H1 (cell line): Measurements from ENCODE around the gene INPP5A.

Source experiments
- CEBPB ChIP-seq: IDR thresholded peaks from 2 replicates; pipeline ENCODE4 v1.6.1; 2012; ENCODE audit warnings: low read depth, low read length
- EP300 ChIP-seq, 2 experiments: IDR thresholded peaks; 1 replicate in 1 of 2; 2 replicates in 1 of 2; pipeline ENCODE4 v1.6.1; 2011 to 2012; ENCODE audit warnings: low read depth in 2 of 2, low read length in 2 of 2, mild to moderate bottlenecking in 2 of 2, borderline replicate concordance in 1 of 2, inconsistent platforms in 1 of 2, moderate library complexity in 1 of 2
- FOSL1 ChIP-seq: IDR thresholded peaks from 2 replicates; pipeline ENCODE4 v1.6.1; 2011; ENCODE audit warnings: mild to moderate bottlenecking, low read depth, low read length, moderate library complexity; ENCODE audit not compliant: insufficient read depth
- JUND ChIP-seq: IDR thresholded peaks from 2 replicates; pipeline ENCODE4 v1.6.1; 2011; ENCODE audit warnings: mild to moderate bottlenecking, improper control_type of control experiment, low read length
- PHF8 ChIP-seq: fragments of 200-600 bp; sonication (generic); conservative IDR thresholded peaks from 2 replicates; pipeline ENCODE4 v1.7.1; 2012; ENCODE audit warnings: low read depth, mild to moderate bottlenecking, inconsistent platforms, low read length, moderate library complexity
- POLR2A ChIP-seq, 2 experiments: IDR thresholded peaks; 1 replicate in 1 of 2; 2 replicates in 1 of 2; pipeline ENCODE4 v1.6.1; 2011; ENCODE audit warnings: low read depth in 2 of 2, low read length in 2 of 2, mild to moderate bottlenecking in 2 of 2; ENCODE audit errors: control extremely low read depth in 1 of 2
- SIN3A ChIP-seq, 2 experiments: IDR thresholded peaks in 1 of 2; conservative IDR thresholded peaks in 1 of 2; 2 replicates each; pipeline ENCODE4 v1.6.1; 2011 to 2012; ENCODE audit warnings: low read length in 2 of 2, improper control_type of control experiment in 1 of 2, low read depth in 1 of 2, mild to moderate bottlenecking in 1 of 2
- SIX5 ChIP-seq: IDR thresholded peaks from 2 replicates; pipeline ENCODE4 v1.6.1; 2011; ENCODE audit warnings: mild to moderate bottlenecking, low read depth, low read length
- SP1 ChIP-seq: IDR thresholded peaks from 2 replicates; pipeline ENCODE4 v1.6.1; 2011; ENCODE audit warnings: low read depth, low read length
- TAF1 ChIP-seq: IDR thresholded peaks from 2 replicates; pipeline ENCODE4 v1.6.1; 2011; ENCODE audit warnings: mild to moderate bottlenecking, low read depth, low read length
- YY1 ChIP-seq: IDR thresholded peaks from 2 replicates; pipeline ENCODE4 v1.6.1; 2011; ENCODE audit warnings: low read depth, mild to moderate bottlenecking, low read length
- TF ChIP-seq, protein P1 (sequence below), 3 experiments: IDR thresholded peaks; 1 replicate in 2 of 3; 2 replicates in 1 of 3; pipeline versions ENCODE4 v1.5.1 to v1.6.1; 2011; ENCODE audit warnings: low read length in 3 of 3, mild to moderate bottlenecking in 3 of 3, inconsistent platforms in 2 of 3, low read depth in 1 of 3, moderate library complexity in 1 of 3; ENCODE audit not compliant: insufficient read depth in 1 of 3; ENCODE audit errors: control extremely low read depth in 1 of 3
- TF ChIP-seq, protein P2 (sequence below): IDR thresholded peaks from 2 replicates; pipeline ENCODE4 v1.6.1; 2012; ENCODE audit warnings: low read length, inconsistent platforms

DNA sequence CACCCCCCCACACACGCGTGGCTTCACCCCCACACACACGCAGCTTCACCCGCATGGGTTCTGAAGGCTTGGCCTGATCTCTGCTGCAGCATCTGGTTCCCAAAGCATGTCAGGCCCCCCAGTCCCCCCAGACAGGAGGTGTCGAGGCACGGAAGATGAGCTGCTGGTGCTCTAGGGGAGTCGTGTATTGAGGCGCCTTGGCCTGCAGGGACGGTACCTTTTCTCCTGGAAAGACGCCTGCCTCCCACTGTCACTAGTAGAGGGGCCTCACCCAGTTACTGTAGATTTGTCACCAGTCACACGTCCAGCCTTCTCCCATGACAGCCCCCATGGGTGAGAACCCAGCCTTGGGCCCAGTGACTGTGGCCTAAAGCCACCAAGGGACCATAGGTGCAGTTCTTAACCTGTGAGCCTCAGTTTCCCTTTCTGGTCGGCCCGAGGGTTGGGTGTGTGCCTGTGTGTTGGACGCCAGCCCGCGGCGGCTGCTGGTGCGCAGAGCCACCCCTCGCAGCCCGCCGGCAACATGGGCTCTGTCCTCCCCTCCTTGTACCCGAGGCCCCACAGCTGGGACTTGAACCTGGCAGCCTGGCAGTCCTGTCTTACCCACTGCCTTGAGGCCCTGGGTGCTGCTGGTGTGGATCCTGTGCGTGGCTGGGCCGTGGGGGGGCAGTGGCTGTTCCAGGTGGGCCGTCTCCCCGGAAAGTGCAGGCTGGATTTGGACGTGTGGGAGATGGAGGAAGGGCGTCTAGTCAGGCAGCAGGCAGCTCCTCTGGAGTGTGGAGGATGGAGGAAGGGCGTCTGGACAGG lies 166.6 kb downstream of the INPP5A start:
- TF ChIP-seq, protein P1, sequence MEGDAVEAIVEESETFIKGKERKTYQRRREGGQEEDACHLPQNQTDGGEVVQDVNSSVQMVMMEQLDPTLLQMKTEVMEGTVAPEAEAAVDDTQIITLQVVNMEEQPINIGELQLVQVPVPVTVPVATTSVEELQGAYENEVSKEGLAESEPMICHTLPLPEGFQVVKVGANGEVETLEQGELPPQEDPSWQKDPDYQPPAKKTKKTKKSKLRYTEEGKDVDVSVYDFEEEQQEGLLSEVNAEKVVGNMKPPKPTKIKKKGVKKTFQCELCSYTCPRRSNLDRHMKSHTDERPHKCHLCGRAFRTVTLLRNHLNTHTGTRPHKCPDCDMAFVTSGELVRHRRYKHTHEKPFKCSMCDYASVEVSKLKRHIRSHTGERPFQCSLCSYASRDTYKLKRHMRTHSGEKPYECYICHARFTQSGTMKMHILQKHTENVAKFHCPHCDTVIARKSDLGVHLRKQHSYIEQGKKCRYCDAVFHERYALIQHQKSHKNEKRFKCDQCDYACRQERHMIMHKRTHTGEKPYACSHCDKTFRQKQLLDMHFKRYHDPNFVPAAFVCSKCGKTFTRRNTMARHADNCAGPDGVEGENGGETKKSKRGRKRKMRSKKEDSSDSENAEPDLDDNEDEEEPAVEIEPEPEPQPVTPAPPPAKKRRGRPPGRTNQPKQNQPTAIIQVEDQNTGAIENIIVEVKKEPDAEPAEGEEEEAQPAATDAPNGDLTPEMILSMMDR (IDR thresholded peaks at IDR 0.05; ENCODE audit: control extremely low read depth in 1 of 3, insufficient read depth in 1 of 3, low read depth in 1 of 3, low read length in 3 of 3): no peak
- TF ChIP-seq, protein P2, sequence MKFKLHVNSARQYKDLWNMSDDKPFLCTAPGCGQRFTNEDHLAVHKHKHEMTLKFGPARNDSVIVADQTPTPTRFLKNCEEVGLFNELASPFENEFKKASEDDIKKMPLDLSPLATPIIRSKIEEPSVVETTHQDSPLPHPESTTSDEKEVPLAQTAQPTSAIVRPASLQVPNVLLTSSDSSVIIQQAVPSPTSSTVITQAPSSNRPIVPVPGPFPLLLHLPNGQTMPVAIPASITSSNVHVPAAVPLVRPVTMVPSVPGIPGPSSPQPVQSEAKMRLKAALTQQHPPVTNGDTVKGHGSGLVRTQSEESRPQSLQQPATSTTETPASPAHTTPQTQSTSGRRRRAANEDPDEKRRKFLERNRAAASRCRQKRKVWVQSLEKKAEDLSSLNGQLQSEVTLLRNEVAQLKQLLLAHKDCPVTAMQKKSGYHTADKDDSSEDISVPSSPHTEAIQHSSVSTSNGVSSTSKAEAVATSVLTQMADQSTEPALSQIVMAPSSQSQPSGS: no peak
- TF ChIP-seq SIN3A (conservative IDR thresholded peaks at IDR 0.05 in 1 of 2, IDR thresholded peaks at IDR 0.05 in 1 of 2; ENCODE audit: low read depth in 1 of 2, low read length in 2 of 2): no peak
- TF ChIP-seq SIX5: no peak
- TF ChIP-seq POLR2A (IDR thresholded peaks at IDR 0.05; ENCODE audit: control extremely low read depth in 1 of 2, low read depth in 2 of 2, low read length in 2 of 2): no peak
- no peak for TF ChIP-seq EP300 (IDR thresholded peaks at IDR 0.05; ENCODE audit: borderline replicate concordance in 1 of 2, low read depth in 2 of 2, low read length in 2 of 2)
- TF ChIP-seq FOSL1: no peak
- no peak for TF ChIP-seq CEBPB
- no peak for TF ChIP-seq YY1
- no peak for TF ChIP-seq TAF1
- TF ChIP-seq PHF8: no peak
- no peak for TF ChIP-seq JUND
- no peak for TF ChIP-seq SP1
